Gastrocnemius medialis (tissue), 4 donors: ENCODE data around the gene ZNF397. TPM values are rescaled to one million over a fixed set of nuclear protein-coding genes. Genes with fewer than 3 reads are reported as not detected.

ENCODE experiments used
- ATAC-seq, 2 donors: fragments of 150-250 bp; one replicate each; pipeline ENCODE4 v1.9.1; 2016
- DNase-seq, 2 donors: peaks; one replicate each; pipeline ENCODE4 v3.0.0-alpha.2; 2019
- H3K27ac ChIP-seq, 4 donors: fragments of 200-600 bp; sonication (generic); 1 replicate in 1 of 4; 2 replicates in 3 of 4; pipeline ENCODE4 v1.5.1; 2016 to 2018; ENCODE audit warnings: mild to moderate bottlenecking in 2 of 4, moderate library complexity in 1 of 4
- H3K27me3 ChIP-seq, 3 donors: fragments of 200-600 bp; sonication (generic) in 2 of 3; 1 replicate in 1 of 3; 2 replicates in 2 of 3; pipeline versions ENCODE4 v1.5.1 to v1.6.0; 2016 to 2019; ENCODE audit warnings: mild to moderate bottlenecking in 1 of 3, moderate library complexity in 1 of 3
- H3K36me3 ChIP-seq, 2 donors: fragments of 200-600 bp; sonication (generic) in 1 of 2; one replicate each; pipeline ENCODE4 v1.5.1; 2017 to 2018
- H3K4me1 ChIP-seq, 2 donors: fragments of 200-600 bp; sonication (generic) in 1 of 2; one replicate each; pipeline ENCODE4 v1.5.1; 2016 to 2017; ENCODE audit warnings: mild to moderate bottlenecking in 2 of 2
- H3K4me3 ChIP-seq, 4 donors: fragments of 200-600 bp; sonication (generic) in 3 of 4; 1 replicate in 1 of 4; 2 replicates in 3 of 4; pipeline ENCODE4 v1.5.1; 2016 to 2019; ENCODE audit warnings: mild to moderate bottlenecking in 2 of 4
- H3K9me3 ChIP-seq, 3 donors: fragments of 200-600 bp; sonication (generic) in 2 of 3; 1 replicate in 1 of 3; 2 replicates in 2 of 3; pipeline ENCODE4 v1.5.1; 2016 to 2019
- POLR2A ChIP-seq, 2 donors: fragments of 450-650 bp; IDR thresholded peaks; one replicate each; pipeline ENCODE4 v1.6.1; 2017; ENCODE audit warnings: antibody characterized with exemption in 2 of 2, mild to moderate bottlenecking in 2 of 2, moderate library complexity in 2 of 2
- in situ Hi-C, 4 donors: fragments of 200-750 bp; cut with MboI; loops; one replicate each; pipeline versions ENCODE4 v1.15.0 to v1.8.0; 2017; ENCODE audit warnings: low sequenced_read_pairs in 4 of 4
- intact Hi-C: fragments of 100-400 bp; cut with DNase I; formaldehyde crosslinking; loops from one replicate; pipeline ENCODE4 v1.15.1; 2023; ENCODE audit warnings: low total_unique reads
- total RNA-seq, 4 donors: library from RNA; depleted of rRNA; stranded (reverse); fragments of >200 nt; gene quantifications; one replicate each; pipeline versions ENCODE4 v1.1.0 to v1.2.3, GENCODE V29; 2016
- TF ChIP-seq, protein P1 (sequence below), 5 experiments: fragments of 450-650 bp in 3 of 5; fragments of 200-600 bp in 2 of 5; sonication (generic) in 2 of 5; IDR thresholded peaks in 4 of 5; conservative IDR thresholded peaks in 1 of 5; 1 replicate in 4 of 5; 2 replicates in 1 of 5; pipeline ENCODE4 v1.5.1; 2016 to 2019; ENCODE audit warnings: antibody characterized with exemption in 5 of 5, mild to moderate bottlenecking in 3 of 5, moderate library complexity in 3 of 5

ZNF397 gene
- total RNA-seq, 4 donors from 2014 or later, result 12.3 to 23.4 (median 14.7) TPM

DNA sequence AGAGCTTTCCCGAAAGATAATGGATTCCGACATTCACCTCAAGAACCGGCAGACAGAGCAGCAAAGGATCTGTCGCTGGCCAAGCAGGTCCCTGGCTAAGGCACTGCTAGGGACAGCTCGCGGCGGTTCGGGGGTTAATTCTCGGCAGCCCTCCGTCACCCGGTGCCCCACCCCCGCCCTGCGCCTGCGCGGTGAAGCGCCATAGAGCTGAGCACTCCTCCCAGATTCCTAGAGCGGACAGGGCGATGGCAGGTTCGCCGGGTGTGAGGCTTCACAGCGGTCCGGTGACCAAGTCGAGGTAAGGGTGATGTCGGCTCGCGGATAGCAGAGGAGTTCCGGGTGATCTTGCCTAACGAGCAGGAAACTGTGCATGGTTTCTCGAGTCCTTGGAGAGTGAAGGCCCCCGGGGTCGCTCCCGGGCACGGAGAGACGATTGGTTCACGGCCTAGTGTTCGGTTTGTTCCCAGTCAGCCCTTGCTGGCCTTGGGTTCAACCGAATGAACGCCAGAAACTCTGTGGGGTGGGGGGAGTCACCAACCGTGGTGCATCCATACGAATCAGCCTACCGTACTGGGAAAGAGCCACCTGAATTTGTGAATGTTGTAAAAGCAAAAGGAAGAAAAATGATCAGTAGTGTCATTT lies 49.4 kb downstream of the ZNF397 start, which contains the start of gene ZSCAN30:
ZSCAN30 (minus strand) TSS at position 136 of the 642 bp plus-strand sequence. CDS start 25,877 bp downstream, outside the sequence.
- peak within 1 kb of the TSS; percentile 62 to 88 (median 80) for H3K4me3 ChIP-seq
- H3K36me3 ChIP-seq, result peaks cover 0 to 18% of the 10 kb centered on the region in 2 donors
- H3K27ac ChIP-seq, result peak within 1 kb of the TSS; percentile 88 to 92 (median 90)
- DNase-seq (peak; percentile 88 to 95), ATAC-seq (peak; percentile 98)
- intact Hi-C loops (loop anchor here (1.0 to 2.0 kb wide), 2 partner anchors 50 to 55 kb away; partner anchors contain the start of gene ZNF24), in situ Hi-C loops (loop anchor here in 2 of 4 donors (5.0 to 10.0 kb wide), 2 partner anchors 52 to 55 kb away; partner anchors contain the start of gene ZNF24 (in 2 of the 2))
- H3K4me1 ChIP-seq, result peaks cover 21 to 30% of the 10 kb centered on the region in 2 donors
- no peaks in the 10 kb centered on the region for H3K9me3 ChIP-seq
- TF ChIP-seq, protein P1, sequence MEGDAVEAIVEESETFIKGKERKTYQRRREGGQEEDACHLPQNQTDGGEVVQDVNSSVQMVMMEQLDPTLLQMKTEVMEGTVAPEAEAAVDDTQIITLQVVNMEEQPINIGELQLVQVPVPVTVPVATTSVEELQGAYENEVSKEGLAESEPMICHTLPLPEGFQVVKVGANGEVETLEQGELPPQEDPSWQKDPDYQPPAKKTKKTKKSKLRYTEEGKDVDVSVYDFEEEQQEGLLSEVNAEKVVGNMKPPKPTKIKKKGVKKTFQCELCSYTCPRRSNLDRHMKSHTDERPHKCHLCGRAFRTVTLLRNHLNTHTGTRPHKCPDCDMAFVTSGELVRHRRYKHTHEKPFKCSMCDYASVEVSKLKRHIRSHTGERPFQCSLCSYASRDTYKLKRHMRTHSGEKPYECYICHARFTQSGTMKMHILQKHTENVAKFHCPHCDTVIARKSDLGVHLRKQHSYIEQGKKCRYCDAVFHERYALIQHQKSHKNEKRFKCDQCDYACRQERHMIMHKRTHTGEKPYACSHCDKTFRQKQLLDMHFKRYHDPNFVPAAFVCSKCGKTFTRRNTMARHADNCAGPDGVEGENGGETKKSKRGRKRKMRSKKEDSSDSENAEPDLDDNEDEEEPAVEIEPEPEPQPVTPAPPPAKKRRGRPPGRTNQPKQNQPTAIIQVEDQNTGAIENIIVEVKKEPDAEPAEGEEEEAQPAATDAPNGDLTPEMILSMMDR (IDR thresholded peaks at IDR 0.05 in 4 of 5, conservative IDR thresholded peaks at IDR 0.05 in 1 of 5), result peak in 1 of 5 experiments; percentile 24
- peak; percentile 51 to 60 for TF ChIP-seq POLR2A (IDR thresholded peaks at IDR 0.05)
- H3K27me3 ChIP-seq, result no peaks in the 10 kb centered on the region

DNA sequence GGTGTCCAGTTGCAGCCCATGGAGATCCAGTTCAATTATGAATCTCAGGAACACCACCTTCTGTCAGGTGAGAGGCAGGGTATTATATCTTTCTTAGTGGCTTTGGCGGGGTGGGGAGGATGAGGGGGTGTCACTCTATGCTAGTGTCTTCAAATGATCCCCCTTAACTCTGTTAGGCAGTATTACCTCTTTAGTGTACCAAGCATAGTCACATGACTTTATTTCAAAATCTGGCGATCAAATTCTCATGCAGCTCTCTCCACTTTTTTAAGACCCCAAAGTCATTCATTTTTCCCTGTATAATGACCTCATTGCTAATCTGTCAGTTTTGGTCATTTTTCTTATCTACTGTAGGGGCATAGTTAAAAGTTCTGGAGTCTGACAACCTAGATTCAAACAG lies 50.3 kb downstream of the ZNF397 start:
- Histone ChIP-seq H3K4me1 (peaks cover 21 to 30% of the 10 kb centered on the region in 2 donors), H3K36me3 (peaks cover 0 to 26% of the 10 kb centered on the region in 2 donors), H3K27me3 (no peaks in the 10 kb centered on the region), H3K27ac (peak overlapping the region; percentile 88 to 92 (median 90)), H3K4me3 (peak overlapping the region; percentile 62 to 88 (median 80)), H3K9me3 (no peaks in the 10 kb centered on the region)
- no peak for DNase-seq
- no peak for ATAC-seq
- in situ Hi-C loops (loop anchor here in 2 of 4 donors (5.0 to 10.0 kb wide), 2 partner anchors 51 to 54 kb away; partner anchors contain the start of gene ZNF24 (in 2 of the 2)), intact Hi-C loops (loop anchor here (2.0 kb wide), 1 partner anchor 54 kb away; the partner anchor contains the start of gene ZNF24)
- TF ChIP-seq, protein P1 (IDR thresholded peaks at IDR 0.05 in 4 of 5, conservative IDR thresholded peaks at IDR 0.05 in 1 of 5), result no peak
- no peak for TF ChIP-seq POLR2A (IDR thresholded peaks at IDR 0.05)

DNA sequence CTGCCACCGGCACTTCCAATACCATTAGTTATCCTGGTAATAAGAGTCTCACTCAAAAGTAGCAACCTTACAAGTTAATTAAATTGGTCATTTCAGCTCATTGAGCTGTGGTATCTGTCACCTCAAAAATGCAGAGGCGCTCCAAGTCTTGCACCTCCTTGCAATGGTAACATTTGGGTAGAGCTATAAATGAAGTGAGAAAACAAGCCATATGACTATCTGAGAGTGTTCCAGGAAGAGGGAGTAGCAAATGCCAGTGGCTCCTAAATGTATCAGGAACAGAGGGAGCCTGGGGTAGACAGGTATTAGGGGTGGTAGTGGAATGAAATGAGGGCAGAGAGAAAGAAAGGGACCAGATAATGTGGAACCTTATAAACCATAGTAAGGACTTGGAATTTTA lies 55.2 kb downstream of the ZNF397 start:
- intact Hi-C loops, result no loop called here
- no peak for DNase-seq
- peaks cover 0 to 56% of the 10 kb centered on the region in 2 donors for H3K36me3 ChIP-seq

DNA sequence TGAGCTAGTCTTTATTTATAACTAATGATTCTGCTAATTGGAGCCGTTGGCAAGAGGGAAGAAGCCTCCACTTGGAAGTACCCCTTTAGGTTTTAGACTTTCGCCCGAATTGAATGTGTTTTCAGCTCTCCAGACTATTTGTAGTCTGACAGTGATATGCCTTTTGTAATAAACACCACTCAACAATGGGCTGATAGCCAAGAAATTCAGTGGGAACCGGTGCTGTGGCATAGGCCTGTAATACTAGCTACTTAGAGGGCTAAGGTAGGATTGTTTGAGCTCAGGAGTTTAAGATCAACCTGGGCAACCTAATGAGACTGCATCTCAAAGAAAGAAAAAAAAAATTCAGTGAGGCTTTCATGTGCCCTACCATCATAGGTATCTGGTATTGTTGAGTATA lies 62.8 kb downstream of the ZNF397 start:
- peaks cover 8 to 47% (median 18%) of the 10 kb centered on the region in 3 donors for H3K9me3 ChIP-seq
- intact Hi-C loops (no loop called here), in situ Hi-C loops (no loop called here)

More for the DNA sequence above, 55.2 kb downstream of the ZNF397 start:
- Histone ChIP-seq H3K4me1 (peaks cover 8 to 10% of the 10 kb centered on the region in 2 donors), H3K4me3 (no peak overlapping the region), H3K27me3 (no peaks in the 10 kb centered on the region), H3K27ac (no peak overlapping the region), H3K9me3 (no peaks in the 10 kb centered on the region)
- ATAC-seq, result no peak
- TF ChIP-seq, protein P1 (IDR thresholded peaks at IDR 0.05 in 4 of 5, conservative IDR thresholded peaks at IDR 0.05 in 1 of 5), result no peak
- TF ChIP-seq POLR2A (IDR thresholded peaks at IDR 0.05), result no peak
- in situ Hi-C loops, result loop anchor here in 1 of 4 donors (10.0 kb wide), 1 partner anchor 49 kb away; the partner anchor contains the start of gene ZNF24

More for the DNA sequence above, 62.8 kb downstream of the ZNF397 start:
- TF ChIP-seq POLR2A (IDR thresholded peaks at IDR 0.05), result no peak
- TF ChIP-seq, protein P1 (IDR thresholded peaks at IDR 0.05 in 4 of 5, conservative IDR thresholded peaks at IDR 0.05 in 1 of 5), result no peak
- Histone ChIP-seq H3K36me3 (peaks cover 14 to 76% of the 10 kb centered on the region in 2 donors), H3K27ac (no peak overlapping the region), H3K4me1 (no peaks in the 10 kb centered on the region), H3K4me3 (no peak overlapping the region), H3K27me3 (no peaks in the 10 kb centered on the region)
- ATAC-seq, result no peak
- DNase-seq, result no peak
